Esophagus muscularis mucosa (tissue), 3 donors: Measurements from ENCODE around the gene OMG.

Experiments
- CTCF ChIP-seq, 3 experiments: fragments of 200-600 bp in 2 of 3; fragments of 450-650 bp in 1 of 3; sonication (generic) in 2 of 3; IDR thresholded peaks; one replicate each; pipeline ENCODE4 v1.5.1; 2017 to 2019; ENCODE audit warnings: antibody characterized with exemption in 3 of 3, mild to moderate bottlenecking in 2 of 3, moderate library complexity in 1 of 3
- POLR2A ChIP-seq: fragments of 450-650 bp; IDR thresholded peaks from one replicate; pipeline ENCODE4 v1.6.1; 2017; ENCODE audit warnings: antibody characterized with exemption, moderate library complexity, mild to moderate bottlenecking, low read depth

- TF ChIP-seq POLR2A (no peak), CTCF (IDR thresholded peaks at IDR 0.05) (no peak)
Observed at GRCh38 chr17:31307640-31308039, 10.6 kb upstream of the OMG start.
